IPS-20b (cell line): ENCODE data around the gene LARP4B.

ENCODE experiments used
- H3K27ac ChIP-seq: one replicate; pipeline ENCODE4 v1.5.1; 2013; ENCODE audit warnings: low read length
- H3K27me3 ChIP-seq: 2 replicates; pipeline ENCODE4 v1.6.1; 2013; ENCODE audit warnings: mild to moderate bottlenecking, low read length, inconsistent platforms; ENCODE audit not compliant: insufficient read depth
- H3K36me3 ChIP-seq: 2 replicates; pipeline ENCODE4 v1.6.1; 2013; ENCODE audit warnings: low read depth, mild to moderate bottlenecking, inconsistent platforms, low read length, moderate library complexity; ENCODE audit not compliant: insufficient read depth
- H3K4me1 ChIP-seq: 2 replicates; pipeline ENCODE4 v1.6.1; 2013; ENCODE audit warnings: mild to moderate bottlenecking, control low read depth, inconsistent platforms, low read length, moderate library complexity; ENCODE audit not compliant: insufficient read depth
- H3K4me3 ChIP-seq: 2 replicates; pipeline ENCODE4 v1.5.1; 2013; ENCODE audit warnings: mild to moderate bottlenecking, low read length, inconsistent platforms
- H3K9ac ChIP-seq: 2 replicates; pipeline ENCODE4 v1.6.1; 2013; ENCODE audit warnings: low read depth, mild to moderate bottlenecking, inconsistent platforms, low read length, moderate library complexity
- H3K9me3 ChIP-seq: 2 replicates; pipeline ENCODE4 v1.6.1; 2013; ENCODE audit warnings: mild to moderate bottlenecking, low read depth, low read length, inconsistent platforms; ENCODE audit not compliant: insufficient read depth

The LARP4B gene

GRCh38 chr10:920450-920849, 11.1 kb downstream of the LARP4B start:
- H3K9ac ChIP-seq, result no peak overlapping the region
- peaks cover 18% of the 10 kb centered on the region for H3K36me3 ChIP-seq
- 0 out of 2 replicates have a peak, but pooled peaks cover 2% of the 10 kb centered on the region for H3K9me3 ChIP-seq
- H3K4me1 ChIP-seq, result no peaks in the 10 kb centered on the region; the same call in 1 of the 2 replicates
- no peak overlapping the region for H3K27ac ChIP-seq
- no peak overlapping the region for H3K4me3 ChIP-seq
- no peaks in the 10 kb centered on the region for H3K27me3 ChIP-seq

GRCh38 chr10:919481-919880, 12.0 kb downstream of the LARP4B start:
- H3K36me3 ChIP-seq, result peaks cover 13% of the 10 kb centered on the region; the same call in 1 of the 2 replicates
- no peaks in the 10 kb centered on the region for H3K4me1 ChIP-seq
- no peak overlapping the region for H3K9ac ChIP-seq
- H3K27ac ChIP-seq, result no peak overlapping the region
- 0 out of 2 replicates have a peak, but pooled peaks cover 2% of the 10 kb centered on the region for H3K9me3 ChIP-seq
- no peak overlapping the region for H3K4me3 ChIP-seq
- H3K27me3 ChIP-seq, result no peaks in the 10 kb centered on the region

GRCh38 chr10:917999-918398, 13.5 kb downstream of the LARP4B start:
- H3K9ac ChIP-seq, result no peak overlapping the region
- peaks cover 12% of the 10 kb centered on the region; the same call in 1 of the 2 replicates for H3K36me3 ChIP-seq
- no peaks in the 10 kb centered on the region for H3K27me3 ChIP-seq
- no peak overlapping the region for H3K4me3 ChIP-seq
- 0 out of 2 replicates have a peak, but pooled peaks cover 2% of the 10 kb centered on the region for H3K9me3 ChIP-seq
- H3K27ac ChIP-seq, result no peak overlapping the region
- no peaks in the 10 kb centered on the region for H3K4me1 ChIP-seq

DNA sequence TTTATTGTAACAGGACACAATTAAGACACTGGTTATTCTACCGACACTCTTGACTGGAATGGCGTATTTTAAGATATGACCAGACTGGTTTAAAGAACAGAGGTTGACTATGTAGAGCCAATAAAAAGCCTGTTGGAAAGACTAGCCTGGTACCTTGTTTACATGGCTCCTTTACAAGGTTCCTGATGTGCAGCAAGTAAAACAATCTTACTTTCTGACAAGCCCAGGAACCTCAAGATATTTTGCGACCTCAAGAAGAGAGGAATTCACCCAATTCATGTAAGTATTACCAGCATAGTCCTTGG, 14.1 kb downstream of the LARP4B start:
- Histone ChIP-seq H3K4me1 (no peaks in the 10 kb centered on the region), H3K27ac (no peak overlapping the region), H3K36me3 (peaks cover 9% of the 10 kb centered on the region; the same call in 1 of the 2 replicates)

GRCh38 chr10:916716-917415, 14.6 kb downstream of the LARP4B start:
- Histone ChIP-seq H3K9ac (no peak overlapping the region), H3K27ac (no peak overlapping the region), H3K27me3 (no peaks in the 10 kb centered on the region), H3K9me3 (0 out of 2 replicates have a peak, but pooled peaks cover 2% of the 10 kb centered on the region), H3K36me3 (peaks cover 7% of the 10 kb centered on the region; the same call in 1 of the 2 replicates), H3K4me3 (no peak overlapping the region), H3K4me1 (no peaks in the 10 kb centered on the region)

More for the DNA sequence above, 14.1 kb downstream of the LARP4B start:
- H3K9ac ChIP-seq, result no peak overlapping the region
- H3K4me3 ChIP-seq, result no peak overlapping the region
- H3K27me3 ChIP-seq, result no peaks in the 10 kb centered on the region
- 0 out of 2 replicates have a peak, but pooled peaks cover 2% of the 10 kb centered on the region for H3K9me3 ChIP-seq

DNA sequence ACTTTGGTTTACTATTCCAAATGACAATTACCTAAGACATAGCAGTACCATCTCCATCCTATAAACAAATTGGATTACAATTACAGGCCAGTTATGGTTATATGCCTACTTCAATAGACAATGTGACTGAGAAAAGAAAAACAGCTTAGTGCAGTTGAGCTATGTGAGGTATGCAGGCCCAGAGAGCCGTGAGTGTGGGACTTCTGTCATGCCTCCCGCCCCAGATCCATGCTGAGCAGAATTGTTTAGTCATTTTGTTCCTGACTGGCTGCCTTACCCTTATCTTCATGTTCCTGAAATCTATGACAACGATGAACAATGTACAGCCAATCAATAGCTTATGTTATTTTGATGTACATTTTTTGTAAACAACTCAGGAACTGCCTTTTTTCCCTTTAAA, 21.7 kb downstream of the LARP4B start:
- Histone ChIP-seq H3K36me3 (peaks cover 22% of the 10 kb centered on the region), H3K27ac (no peak overlapping the region)

GRCh38 chr10:905972-906371, 25.5 kb downstream of the LARP4B start:
- Histone ChIP-seq H3K36me3 (peaks cover 18% of the 10 kb centered on the region), H3K27ac (no peak overlapping the region), H3K9me3 (no peaks in the 10 kb centered on the region), H3K4me3 (no peak overlapping the region), H3K4me1 (no peaks in the 10 kb centered on the region), H3K9ac (no peak overlapping the region), H3K27me3 (no peaks in the 10 kb centered on the region)

More for the DNA sequence above, 21.7 kb downstream of the LARP4B start:
- Histone ChIP-seq H3K27me3 (no peaks in the 10 kb centered on the region), H3K9ac (no peak overlapping the region), H3K4me1 (no peaks in the 10 kb centered on the region), H3K4me3 (no peak overlapping the region), H3K9me3 (no peaks in the 10 kb centered on the region)

DNA sequence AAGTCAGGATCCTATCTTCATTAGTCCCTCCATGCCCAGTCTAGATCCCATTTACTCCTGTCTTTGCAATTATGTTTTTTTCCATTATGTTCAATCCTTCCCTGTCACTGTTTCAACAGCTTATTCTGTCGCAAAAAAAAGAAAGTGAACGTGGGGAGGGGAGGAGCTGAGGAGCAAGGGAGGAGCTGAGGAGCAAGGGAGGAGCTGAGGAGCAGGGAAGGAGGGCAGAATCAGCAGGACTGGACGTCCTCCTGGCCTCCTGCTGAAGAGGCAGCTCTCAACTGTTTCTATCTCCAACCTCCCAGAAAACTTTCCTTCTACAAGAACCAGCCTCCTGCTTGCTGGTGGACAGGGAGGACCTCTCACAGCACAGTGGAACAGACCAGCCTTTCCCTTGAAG, 26.0 kb downstream of the LARP4B start:
- Histone ChIP-seq H3K36me3 (peaks cover 13% of the 10 kb centered on the region), H3K9ac (no peak overlapping the region), H3K4me1 (no peaks in the 10 kb centered on the region), H3K9me3 (no peaks in the 10 kb centered on the region), H3K27me3 (no peaks in the 10 kb centered on the region), H3K4me3 (no peak overlapping the region), H3K27ac (no peak overlapping the region)

DNA sequence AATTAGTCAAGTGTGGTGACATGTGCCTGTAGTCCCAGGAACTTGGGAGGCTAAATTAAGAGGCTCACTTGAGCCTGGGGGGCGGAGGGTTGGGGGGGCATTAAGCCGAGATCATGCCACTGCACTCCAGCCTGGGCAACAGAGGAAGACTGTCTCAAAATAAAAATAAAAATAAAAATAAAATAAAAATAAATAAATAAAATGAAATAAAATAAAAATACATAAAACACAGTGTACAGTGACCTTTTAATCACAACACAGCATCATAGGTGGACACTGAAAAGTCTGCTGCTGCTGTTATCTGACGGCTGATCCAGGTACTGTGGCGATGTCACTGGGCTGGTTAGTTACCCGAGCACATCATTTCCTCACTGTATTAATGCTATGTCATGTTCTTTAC, 27.1 kb downstream of the LARP4B start:
- Histone ChIP-seq H3K36me3 (peaks cover 13% of the 10 kb centered on the region), H3K4me1 (no peaks in the 10 kb centered on the region), H3K27me3 (no peaks in the 10 kb centered on the region), H3K9ac (no peak overlapping the region), H3K4me3 (no peak overlapping the region), H3K9me3 (no peaks in the 10 kb centered on the region), H3K27ac (no peak overlapping the region)

DNA sequence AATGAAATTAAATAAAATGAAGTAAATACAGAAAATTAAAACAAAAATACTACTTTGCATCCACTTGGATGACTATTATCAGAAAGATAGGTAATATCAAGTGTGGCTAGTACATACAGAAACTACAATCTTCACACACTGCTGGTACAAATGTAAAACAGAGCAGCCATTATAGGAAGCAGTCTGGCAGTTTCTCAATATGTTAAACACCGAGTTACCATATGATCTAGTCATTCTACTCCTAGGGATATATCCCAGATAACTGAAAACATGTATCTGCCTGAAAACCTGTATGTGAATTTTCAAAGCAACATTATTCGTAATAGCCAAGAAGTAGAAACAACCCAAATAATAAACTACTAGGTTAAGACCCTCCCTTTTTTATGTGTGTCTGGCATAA, 33.4 kb downstream of the LARP4B start:
- no peaks in the 10 kb centered on the region for H3K4me1 ChIP-seq

GRCh38 chr10:896982-897381, 34.5 kb downstream of the LARP4B start:
- Histone ChIP-seq H3K9ac (no peak overlapping the region), H3K9me3 (no peaks in the 10 kb centered on the region), H3K36me3 (no peaks in the 10 kb centered on the region), H3K4me3 (no peak overlapping the region), H3K4me1 (no peaks in the 10 kb centered on the region), H3K27me3 (no peaks in the 10 kb centered on the region), H3K27ac (no peak overlapping the region)

More for the DNA sequence above, 33.4 kb downstream of the LARP4B start:
- Histone ChIP-seq H3K4me3 (no peak overlapping the region), H3K9me3 (no peaks in the 10 kb centered on the region), H3K9ac (no peak overlapping the region), H3K27me3 (no peaks in the 10 kb centered on the region), H3K36me3 (peaks cover 4% of the 10 kb centered on the region), H3K27ac (no peak overlapping the region)

DNA sequence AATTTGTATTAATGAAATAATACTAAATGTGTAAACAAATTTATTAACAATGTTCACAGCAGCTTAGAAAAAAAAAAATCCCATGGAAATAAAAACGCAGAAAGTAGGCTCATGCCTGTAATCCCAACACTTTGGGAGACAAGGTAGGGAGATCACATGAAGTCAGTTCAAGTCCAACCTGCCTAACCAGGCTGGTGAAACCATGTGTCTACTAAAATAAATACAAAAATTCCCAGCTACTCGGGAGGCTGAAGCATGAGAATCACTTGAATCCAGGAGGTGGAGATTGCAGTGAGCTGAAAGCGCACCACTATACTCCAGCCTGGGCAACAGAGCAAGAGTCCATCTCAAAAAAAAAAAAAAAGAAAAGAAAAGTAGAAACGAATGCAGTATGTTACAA, 36.2 kb downstream of the LARP4B start:
- Histone ChIP-seq H3K4me1 (no peaks in the 10 kb centered on the region), H3K9ac (no peak overlapping the region), H3K27ac (no peak overlapping the region), H3K9me3 (no peaks in the 10 kb centered on the region), H3K36me3 (no peaks in the 10 kb centered on the region), H3K4me3 (no peak overlapping the region), H3K27me3 (no peaks in the 10 kb centered on the region)
